ENCODE measurements around the gene TMEM61.
A peak's percentile ranks its signal among the peaks of the same experiment; 100 is the strongest.

TMEM61 gene

DNA sequence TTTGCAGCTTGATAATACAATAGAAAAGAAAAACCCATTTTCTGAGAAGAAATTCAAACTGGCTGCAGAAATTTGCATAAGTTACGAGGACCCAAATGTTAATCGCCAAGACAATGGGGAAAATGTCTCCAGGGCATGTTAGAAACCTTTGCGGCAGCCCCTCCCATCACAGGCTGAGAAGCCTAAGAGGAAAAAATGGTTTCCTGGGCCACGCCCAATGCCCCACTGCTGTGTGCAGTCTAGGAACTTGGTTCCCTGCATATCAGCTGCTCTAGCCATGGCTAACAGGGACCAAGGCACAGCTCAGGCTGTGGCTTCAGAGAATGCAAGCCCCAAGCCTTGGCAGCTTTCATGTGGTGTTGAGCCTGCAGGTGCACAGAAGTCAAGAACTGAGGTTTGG is 37.5 kb upstream of the TMEM61 start:
- TF ChIP-seq, protein P1, sequence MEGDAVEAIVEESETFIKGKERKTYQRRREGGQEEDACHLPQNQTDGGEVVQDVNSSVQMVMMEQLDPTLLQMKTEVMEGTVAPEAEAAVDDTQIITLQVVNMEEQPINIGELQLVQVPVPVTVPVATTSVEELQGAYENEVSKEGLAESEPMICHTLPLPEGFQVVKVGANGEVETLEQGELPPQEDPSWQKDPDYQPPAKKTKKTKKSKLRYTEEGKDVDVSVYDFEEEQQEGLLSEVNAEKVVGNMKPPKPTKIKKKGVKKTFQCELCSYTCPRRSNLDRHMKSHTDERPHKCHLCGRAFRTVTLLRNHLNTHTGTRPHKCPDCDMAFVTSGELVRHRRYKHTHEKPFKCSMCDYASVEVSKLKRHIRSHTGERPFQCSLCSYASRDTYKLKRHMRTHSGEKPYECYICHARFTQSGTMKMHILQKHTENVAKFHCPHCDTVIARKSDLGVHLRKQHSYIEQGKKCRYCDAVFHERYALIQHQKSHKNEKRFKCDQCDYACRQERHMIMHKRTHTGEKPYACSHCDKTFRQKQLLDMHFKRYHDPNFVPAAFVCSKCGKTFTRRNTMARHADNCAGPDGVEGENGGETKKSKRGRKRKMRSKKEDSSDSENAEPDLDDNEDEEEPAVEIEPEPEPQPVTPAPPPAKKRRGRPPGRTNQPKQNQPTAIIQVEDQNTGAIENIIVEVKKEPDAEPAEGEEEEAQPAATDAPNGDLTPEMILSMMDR (conservative IDR thresholded peaks at IDR 0.05; ENCODE audit: control insufficient read depth, insufficient read depth, low read depth, low read length): no peak
- no peak for DNase-seq (ENCODE audit: low read depth)
- H3K4me3 ChIP-seq (ENCODE audit: control insufficient read depth, low read depth, low read length): no peak overlapping the region

- H3K4me3 ChIP-seq (ENCODE audit: control insufficient read depth, low read depth, low read length): no peak overlapping the region
These were observed 35.6 kb upstream of the TMEM61 start for GRCh38 chr1:54944610-54945392.

GRCh38 chr1:54945393-54945936 is 35.0 kb upstream of the TMEM61 start:
- no peak overlapping the region for H3K4me3 ChIP-seq (ENCODE audit: control insufficient read depth, low read depth, low read length)

More at GRCh38 chr1:54944610-54945392, 35.6 kb upstream of the TMEM61 start:
- DNase-seq (ENCODE audit: low read depth): peak; percentile 86
- TF ChIP-seq, protein P1 (conservative IDR thresholded peaks at IDR 0.05; ENCODE audit: control insufficient read depth, insufficient read depth, low read depth, low read length): peak; percentile 87

DNA sequence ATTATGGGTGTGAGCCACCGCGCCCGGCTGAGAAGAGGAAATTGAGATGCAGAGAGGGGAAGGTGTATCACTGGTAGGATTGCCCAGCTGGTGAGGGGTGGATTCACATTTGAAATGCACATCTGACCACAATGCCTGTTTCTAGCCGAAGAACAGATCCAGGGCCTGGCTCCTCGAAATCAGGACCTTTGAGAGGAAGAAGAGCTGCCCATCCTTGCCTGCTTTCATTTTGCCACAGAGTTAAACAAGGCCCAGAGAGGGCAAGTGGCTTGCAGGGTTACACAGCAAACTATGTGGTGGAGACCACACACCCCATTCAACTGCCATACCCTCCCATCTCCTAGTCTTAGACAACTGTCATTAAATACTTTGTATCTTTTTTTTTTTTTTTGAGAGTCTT is 32.9 kb upstream of the TMEM61 start:
- H3K4me3 ChIP-seq (ENCODE audit: control insufficient read depth, low read depth, low read length): no peak overlapping the region
- TF ChIP-seq, protein P1 (conservative IDR thresholded peaks at IDR 0.05; ENCODE audit: control insufficient read depth, insufficient read depth, low read depth, low read length): no peak
- DNase-seq (ENCODE audit: low read depth): no peak

More at GRCh38 chr1:54945393-54945936, 35.0 kb upstream of the TMEM61 start:
- TF ChIP-seq, protein P1 (conservative IDR thresholded peaks at IDR 0.05; ENCODE audit: control insufficient read depth, insufficient read depth, low read depth, low read length): no peak
- DNase-seq (ENCODE audit: low read depth): no peak

GRCh38 chr1:54949053-54949452 is 31.4 kb upstream of the TMEM61 start:
- H3K4me3 ChIP-seq (ENCODE audit: control insufficient read depth, low read depth, low read length): no peak overlapping the region
- DNase-seq (ENCODE audit: low read depth): no peak
- TF ChIP-seq, protein P1 (conservative IDR thresholded peaks at IDR 0.05; ENCODE audit: control insufficient read depth, insufficient read depth, low read depth, low read length): no peak

- peak; percentile 58 for DNase-seq (ENCODE audit: low read depth)
- TF ChIP-seq, protein P1 (conservative IDR thresholded peaks at IDR 0.05; ENCODE audit: control insufficient read depth, insufficient read depth, low read depth, low read length): no peak
- H3K4me3 ChIP-seq (ENCODE audit: control insufficient read depth, low read depth, low read length): no peak overlapping the region
These were observed 30.4 kb upstream of the TMEM61 start for GRCh38 chr1:54950006-54950368.

All from fibroblast of mammary gland (primary cell).